GM18867 (cell line): ENCODE results near the gene NACC2.

Experiments used
- ATAC-seq: cut with Tn5 transposase; IDR thresholded peaks from one replicate; pipeline ENCODE4 v1.9.1; 2021; ENCODE audit warnings: mild to moderate bottlenecking, moderate library complexity; ENCODE audit not compliant: unreplicated experiment

NACC2 gene

GRCh38 chr9:135998410-135999071 is 96.5 kb downstream of the NACC2 start:
- ATAC-seq: no peak

DNA sequence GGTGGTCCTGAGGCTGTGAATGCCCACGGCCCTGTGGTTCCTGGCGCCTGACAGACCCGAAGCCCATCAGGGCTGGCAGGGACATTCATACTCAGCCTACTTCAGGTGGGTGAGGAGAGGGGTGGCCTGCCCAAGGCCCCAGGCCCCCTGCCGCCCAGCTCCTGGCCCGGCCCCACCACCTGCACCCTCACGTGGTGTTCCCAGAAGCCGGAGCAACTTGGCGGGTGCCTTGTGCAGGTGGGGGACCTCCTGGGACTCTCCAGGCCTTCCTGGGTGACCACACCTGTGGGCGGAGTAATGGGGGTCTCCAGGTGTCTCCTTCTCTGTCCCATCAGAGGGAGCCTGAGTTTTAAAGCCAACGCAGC is 97.1 kb downstream of the NACC2 start:
- no peak for ATAC-seq

- ATAC-seq: no peak
These were observed 97.7 kb downstream of the NACC2 start for GRCh38 chr9:135997090-135998015.

GRCh38 chr9:135995816-135996215 is 99.3 kb downstream of the NACC2 start:
- ATAC-seq: no peak

DNA sequence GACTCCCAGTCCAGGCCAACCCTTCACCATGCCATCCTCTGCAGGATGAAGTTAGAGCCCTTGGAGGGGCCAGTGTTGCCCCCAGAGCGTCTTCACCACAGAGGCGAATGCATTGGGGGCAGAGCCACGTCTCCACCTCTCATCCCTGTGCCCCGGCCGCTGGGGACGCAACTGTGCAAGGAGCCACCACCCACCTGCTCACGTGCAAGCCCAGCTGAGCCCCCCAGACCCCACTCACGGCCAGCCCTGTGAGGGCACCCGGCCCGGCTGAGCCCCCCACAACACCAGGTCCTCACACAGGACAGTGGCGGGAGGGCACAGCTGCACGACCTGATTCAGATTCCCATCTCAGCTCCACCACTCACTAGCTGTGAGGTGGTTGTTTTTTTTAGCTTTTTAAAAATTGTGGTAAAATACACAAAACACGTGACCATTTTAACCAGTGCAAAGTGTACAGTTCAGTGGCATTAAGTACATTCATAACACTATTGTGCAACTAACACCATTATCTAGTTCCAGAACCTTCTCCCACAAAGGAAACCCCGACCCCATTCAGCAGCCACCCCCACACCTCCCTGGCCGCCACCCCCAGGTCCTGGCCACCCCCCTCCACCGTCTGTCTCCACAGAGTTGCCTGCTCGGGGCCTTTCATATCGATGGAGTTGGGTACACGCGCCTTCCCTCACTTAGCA is 100.4 kb downstream of the NACC2 start:
- ATAC-seq: no peak

DNA sequence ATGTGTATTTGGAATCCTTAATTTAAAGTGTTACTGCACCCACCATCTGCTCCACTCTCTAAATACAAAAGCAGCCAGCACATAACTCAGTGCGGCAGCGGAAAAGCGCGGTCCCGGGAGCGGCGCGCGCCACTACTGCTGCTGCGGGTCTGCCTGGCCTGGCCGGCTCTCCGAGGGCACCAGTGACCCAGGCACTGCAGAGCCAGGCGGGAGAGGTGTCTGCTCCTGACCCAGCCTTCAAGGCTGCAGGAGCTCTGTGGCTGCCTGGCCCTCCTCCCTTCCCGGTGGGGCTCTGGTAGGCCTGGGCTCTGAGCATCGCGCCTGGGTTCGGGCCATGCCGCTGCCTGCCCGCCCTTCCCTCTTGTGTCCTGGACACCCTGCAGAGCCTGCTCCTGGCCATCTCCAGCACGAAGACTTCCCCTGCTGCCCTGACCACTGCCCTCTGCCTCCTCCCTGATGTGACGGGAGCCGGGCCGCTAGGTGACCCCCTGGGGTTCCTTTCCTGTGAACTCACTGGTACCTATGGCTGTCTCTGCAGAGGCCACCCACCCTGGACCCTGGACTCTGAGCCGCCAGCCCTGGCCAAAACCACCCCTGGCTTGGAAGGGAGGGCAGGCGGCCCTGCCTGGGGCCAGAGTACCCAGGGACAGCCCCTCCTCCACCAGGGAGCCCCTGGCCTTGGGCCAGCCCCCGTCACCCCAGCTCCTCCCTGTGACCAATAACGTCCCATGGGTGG is 101.2 kb downstream of the NACC2 start:
- no peak for ATAC-seq

DNA sequence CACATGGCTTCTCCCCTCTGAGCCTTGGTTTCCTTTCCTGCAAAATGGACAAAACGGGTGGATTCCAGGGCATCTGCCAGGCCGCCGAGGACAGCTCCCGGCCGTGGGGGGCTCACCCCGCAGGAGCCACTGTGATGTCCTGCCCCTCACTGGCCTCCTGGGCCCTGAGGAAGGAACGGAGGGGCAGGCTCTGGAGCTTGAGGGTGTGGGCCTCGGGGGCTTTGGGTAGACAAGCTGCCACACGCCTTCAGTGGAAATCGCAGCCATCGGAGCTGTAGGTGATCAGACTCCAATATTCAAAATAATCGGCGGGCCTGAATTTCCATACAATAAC is 101.7 kb downstream of the NACC2 start:
- ATAC-seq: no peak

DNA sequence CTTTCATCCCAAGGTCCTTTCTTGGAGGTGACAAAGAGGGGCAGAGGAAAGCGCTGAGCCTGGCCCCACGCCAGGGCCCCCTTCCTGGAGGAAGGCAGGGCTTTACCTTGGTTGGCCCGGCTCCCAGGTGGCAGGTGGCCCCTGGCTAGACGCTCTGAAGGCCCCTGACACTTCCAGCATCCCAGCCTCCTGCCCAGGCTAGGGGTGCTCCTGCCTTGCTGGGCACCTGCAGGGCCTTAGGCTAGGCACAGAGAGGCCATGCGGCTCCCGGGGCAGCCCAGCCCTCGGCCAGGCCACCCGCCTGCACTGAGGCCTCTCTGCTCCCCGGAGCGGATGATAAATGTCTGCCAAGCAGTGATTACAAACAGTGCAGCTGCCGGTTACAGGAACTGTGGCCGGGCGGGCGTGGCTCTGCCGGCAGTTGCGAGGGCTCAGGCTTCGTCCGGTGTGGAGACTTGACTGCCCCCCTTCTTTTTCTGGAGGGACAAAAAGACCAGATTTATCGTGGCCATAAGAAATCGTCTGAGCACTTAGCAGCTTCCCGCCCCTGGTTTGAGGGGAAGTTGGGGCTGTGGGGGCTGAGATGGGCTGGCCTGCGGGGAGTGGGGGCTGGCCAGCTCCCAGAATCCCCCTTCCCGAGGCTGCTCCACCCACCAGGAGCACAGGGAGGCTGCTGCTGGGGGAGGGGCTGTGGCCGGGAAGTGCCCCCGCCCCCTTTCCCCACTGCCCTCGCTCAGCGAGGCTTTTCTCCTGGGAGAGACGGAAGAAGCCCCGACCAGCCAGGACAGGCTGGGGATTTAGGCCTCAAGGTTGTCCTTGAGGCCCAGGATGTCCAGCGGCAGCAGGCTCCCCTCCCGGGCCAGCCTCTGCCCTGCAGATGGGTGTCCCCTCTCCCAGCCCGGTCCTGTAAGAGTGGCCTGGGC is 102.3 kb downstream of the NACC2 start:
- no peak for ATAC-seq

DNA sequence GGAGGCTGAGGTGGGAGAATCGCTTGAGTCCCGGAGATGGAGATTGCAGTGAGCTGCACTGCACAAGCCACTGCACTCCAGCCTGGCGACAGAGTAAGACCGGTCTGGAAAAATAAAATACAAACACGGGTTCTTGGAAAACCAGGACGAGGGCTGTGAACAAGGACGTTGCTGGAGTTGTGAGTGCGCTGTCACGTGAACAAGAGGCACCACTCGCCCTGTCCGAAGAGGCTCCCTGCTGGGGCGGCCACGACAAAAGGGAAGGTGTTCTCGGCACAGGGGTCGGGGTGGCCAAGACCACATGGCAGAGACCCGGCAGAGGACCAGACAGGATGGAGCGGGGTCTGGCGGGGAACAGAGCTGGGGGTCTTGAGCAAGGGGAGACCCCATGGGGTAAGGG is 103.3 kb downstream of the NACC2 start:
- ATAC-seq: no peak

GRCh38 chr9:135990468-135991429 is 104.3 kb downstream of the NACC2 start:
- no peak for ATAC-seq

- no peak for ATAC-seq
These were observed 105.2 kb downstream of the NACC2 start for GRCh38 chr9:135989722-135990467.

DNA sequence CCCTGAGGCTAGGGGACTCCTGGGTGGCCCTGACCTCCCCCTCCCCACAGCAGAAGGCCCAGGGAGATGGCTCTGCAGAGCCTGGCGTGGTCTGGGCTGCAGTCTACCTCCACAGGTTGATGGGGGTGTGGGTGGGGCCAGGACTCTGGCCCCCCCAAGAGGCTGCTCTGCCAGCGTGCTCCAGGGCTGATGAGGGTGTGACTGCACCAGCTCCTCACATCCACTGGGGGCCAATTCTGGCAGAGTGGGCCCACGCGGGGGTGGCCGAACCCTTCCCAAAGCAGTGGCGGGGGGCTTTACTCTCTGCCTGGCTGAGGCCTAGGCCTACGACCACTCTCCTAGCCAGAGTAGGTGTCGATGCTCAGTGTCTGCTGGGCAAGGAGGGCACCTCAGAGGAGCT is 105.9 kb downstream of the NACC2 start:
- no peak for ATAC-seq

GRCh38 chr9:135988493-135988892 is 106.6 kb downstream of the NACC2 start:
- ATAC-seq: no peak

- ATAC-seq: no peak
These were observed 107.2 kb downstream of the NACC2 start for GRCh38 chr9:135987838-135988404.

DNA sequence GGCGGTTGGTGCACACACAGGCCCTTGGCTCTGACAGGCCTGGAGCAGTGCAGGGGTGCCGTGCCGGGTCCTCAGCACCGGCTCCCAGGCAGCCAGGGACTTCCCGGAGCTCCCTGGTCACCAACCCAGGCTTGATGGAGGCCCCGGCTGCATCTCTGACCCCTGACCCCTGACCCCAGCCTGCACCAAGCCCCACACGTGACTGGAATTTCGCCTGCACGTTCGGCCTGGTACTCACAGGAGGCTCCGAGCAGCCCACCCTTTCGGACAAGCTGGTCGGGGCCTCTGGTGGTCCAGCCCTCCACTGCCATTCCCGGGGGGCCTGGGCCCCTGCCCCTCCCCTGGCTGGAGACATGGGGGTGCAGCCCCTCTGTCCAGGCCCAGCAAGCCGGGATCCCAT is 108.5 kb downstream of the NACC2 start:
- ATAC-seq: no peak

GRCh38 chr9:135985889-135986288 is 109.2 kb downstream of the NACC2 start:
- no peak for ATAC-seq

DNA sequence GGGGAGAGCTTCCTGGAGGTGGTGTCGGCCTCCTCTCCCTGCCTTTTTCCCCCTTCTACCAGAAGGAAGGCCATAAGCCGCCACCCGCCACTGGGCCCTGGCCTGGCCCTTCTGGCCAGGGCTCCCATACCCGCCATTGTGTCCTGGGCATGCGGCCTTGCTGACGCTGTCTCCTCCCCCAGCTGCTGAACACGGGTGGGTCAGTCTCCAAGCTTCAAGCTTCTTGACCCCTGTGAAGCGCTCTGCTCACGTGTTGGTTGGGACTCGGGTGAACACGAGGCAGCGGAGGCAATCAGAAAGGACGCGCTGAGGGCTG is 109.7 kb downstream of the NACC2 start:
- no peak for ATAC-seq

DNA sequence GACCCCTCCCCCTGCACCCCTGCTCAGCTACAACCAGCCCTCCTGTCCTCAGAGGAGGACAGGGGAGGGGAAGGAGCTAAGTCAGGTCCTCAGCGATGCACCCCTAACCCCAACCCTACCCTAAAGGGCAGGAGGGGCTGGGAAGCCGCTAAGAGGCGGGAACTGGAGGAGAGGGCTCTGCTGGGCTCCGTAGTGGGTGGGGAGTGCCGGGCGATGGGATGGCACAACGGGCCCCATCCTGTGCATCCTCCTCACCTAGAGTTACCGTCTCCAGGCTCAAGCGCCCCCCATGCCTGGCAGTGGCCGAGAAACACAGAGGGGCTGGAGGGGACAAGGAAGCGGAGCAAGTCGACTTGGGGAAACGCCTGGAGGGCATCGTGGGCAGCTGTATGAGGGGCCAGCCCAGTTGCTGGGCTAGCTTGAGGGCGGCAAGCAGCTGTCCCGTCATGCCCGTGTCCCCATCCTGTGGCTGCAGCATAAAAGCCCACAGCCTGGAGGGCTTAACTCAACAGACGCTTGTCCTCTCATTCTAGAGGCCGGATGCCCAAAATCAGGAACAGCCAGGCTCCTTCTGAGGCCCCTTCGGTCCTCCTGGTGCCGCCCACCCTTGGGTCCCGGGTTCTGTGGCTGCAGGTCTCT is 110.9 kb downstream of the NACC2 start:
- no peak for ATAC-seq
